Right forelimb (tissue), 1 donor: ENCODE data around the gene TSPOAP1.
A peak's percentile ranks its signal among the peaks of the same experiment; 100 is the strongest.

Experiments
- DNase-seq: peaks from one replicate; pipeline ENCODE4 v3.0.0-alpha.2; 2018

TSPOAP1 gene

DNA sequence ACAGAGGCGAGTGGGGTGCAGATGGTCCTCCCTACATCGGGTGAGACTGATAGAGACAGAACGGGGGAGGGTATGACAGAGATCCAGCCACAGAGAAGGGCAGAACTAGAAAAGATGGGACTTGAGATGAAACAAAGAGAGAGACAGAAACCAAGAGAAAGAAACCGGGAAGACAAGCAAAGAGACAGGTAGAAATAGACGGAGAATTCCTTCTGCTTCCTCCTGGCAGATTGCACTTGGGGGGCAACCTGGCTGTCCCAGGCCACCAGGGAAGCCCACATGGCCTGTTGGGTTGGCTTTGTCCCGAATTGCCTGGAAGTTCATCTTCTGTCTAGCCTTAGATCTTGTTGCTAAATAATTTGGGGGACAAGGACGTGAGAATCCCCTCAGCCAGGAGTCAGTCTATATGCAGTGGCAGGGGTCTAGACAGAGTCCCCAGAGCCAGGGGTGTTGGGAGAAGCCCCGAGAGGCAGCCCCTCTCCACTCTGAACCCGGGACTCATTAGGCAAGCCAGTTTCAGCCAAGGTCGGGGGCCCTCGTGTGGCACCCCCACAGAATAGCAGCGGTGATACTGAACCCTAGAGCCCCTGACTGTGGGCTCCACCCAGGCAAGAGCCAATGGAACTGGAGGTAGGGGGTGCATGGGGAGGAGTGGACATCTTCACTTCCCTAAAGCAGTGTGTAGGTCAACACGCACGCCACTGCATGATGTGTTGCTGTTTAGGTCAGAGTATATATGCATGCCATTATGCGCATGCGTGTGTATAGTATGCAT lies 627 bp upstream of the TSPOAP1 start:
- DNase-seq, result no peak

DNA sequence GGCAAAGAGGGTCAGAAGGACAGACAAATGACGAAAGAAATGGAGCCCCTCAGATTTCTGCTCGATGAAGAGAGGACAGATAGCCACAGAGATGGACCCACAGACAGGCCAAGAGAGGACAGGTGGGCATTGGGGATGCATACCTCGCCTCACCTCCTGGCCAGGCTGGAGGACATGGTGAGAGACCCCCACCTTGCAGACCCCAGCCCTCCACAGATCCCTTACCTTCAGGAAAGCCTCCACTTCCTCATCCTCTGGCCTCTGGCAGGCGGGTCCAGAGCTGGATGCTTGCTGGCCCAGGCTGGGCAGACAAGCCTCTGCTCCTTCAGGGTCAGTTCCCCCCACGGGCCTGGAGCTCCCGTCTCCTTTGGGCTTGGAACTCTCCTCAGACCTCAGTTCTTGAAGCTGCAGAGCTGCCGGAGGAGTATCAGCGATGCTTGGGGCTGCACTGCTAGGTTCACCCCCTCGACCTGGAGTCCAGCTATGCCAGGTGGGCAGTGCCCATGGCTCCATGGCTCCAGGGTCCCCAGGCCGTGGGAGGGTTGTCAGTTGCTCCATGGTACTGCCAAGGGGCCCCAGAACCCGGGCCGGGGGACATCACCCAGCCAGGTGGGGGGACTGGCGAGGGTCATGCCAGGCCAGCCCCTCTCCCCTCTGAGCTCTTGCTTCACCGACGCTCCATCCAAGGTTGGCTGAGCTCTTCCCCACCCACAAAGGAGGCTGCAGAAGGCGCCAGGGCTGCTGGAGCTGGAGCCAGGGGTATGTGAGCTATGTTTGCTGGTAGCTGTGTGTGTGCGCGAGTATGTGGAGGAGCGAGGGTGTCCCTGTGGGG lies 1.0 kb downstream of the TSPOAP1 start:
- DNase-seq, result no peak

DNA sequence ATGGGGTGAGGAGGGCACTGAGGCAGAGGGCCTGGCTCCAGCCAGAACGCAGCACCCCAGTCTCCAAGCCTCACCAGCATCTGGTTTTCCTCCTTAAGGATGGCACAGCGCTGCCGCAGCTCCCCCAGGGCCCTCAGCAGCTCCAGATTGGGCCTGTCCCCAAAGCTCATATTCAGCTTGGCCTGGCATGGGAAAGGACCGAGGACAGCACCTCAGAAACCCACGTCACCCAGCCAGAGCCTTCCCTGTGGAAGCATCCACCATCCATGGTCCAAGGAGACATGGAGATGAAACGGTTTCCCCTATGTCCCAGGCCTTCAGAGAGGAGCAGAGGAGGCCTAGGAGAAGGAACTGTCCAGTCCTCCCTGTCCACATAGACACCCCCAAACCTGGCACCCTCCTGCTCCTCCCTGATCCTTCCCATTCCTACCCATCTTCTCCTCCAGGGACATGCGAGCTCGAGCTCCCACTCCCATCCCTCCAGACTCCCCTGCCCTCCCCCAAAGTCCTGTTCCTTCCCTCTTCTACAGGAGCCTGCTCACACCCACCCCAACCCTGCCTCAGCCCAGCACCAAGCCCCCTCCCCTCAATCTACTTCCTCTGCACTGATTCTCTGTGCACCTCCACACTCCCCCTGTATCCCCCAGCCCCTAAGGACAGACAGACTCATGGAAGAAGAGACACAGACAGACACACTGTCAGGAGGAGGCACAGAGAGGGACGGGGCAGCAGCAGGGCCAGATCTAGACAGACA lies 1.8 kb downstream of the TSPOAP1 start:
- DNase-seq, result no peak

DNA sequence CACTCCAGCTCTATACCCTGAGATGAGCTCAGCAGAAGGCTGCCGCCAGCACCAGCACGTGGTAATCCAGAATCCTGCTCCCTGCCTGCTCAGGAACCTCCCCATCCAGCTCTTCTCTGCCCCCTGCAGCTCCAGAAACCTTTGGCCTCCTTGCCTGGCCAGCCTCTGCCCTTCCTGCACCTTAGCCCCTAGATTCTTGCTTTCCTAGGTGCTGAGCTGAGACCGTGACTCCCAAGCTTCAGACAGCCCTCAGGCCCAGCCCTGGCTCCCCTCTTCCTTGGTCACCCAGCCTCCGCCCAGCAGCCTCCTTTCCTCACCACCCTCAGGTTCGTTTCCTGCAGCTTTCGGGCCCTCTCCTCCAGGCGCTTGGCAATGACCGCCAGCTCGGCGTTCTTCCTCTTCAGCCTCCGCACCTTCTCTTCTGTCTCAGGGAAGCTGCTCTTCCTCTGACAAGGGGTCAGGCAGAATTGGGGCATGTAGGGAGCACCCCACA lies 2.6 kb downstream of the TSPOAP1 start:
- DNase-seq, result no peak

DNA sequence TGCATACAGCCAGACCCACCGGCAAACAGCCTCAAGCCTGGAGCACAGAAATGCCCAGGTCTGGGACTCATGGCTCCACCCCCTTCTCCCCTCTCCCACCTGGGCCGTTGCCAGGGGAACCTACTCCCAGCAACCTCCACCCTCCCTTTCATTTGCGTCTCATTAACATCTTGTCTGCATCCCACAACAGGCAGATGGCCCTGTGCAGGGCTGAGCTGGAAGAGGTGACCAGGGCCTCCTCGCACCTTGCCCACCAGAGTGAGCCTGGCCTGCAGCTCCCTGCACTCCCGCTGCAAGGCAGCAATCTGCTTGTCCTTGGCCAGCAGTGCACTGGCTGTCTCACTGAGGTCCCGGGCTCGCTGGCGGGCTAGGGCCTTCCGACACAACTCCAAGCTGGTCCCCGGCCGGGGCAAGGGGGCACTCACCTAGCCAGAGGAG lies 3.3 kb downstream of the TSPOAP1 start:
- no peak for DNase-seq

DNA sequence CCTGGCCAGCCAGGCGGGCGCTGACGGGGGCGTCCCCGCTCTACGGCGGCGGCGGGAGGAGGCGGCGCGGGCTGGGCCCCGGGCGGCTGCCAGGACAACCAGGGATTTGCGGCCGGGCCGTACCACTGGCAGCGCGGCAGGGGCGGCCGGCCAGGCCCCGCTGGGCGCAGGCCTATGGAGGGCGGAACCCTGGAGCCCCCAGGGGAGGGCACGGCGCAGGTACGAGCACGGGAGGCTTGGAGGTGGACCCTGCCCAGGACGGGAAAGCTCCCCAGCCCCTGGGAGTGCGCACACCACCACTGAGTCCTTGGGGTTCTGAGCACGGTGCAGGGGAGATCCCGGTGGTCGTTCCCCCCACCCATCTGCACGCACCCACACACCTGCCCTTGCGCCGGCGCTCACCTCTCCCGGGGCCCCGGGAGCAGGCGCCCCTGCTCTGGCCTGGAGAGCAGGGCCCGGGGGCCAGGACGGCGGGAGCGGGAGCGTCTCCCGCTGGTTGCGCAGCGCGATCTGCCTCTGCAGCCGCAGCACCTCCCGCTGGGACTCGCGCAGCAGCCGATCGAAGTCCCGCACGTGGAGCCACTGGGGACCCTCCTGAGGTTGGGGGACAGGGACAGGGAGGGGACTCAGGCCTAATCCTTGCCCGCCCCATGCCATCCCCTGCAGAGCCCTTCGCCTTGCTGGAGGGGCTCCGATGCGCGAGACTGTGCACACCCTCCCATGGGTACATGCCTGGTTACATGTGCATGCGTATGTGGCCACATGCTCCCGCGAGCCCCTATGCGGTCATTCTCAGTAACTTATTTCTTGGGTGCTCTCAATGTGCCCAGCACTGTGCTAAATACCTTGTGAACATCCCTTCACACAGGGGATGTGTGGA lies 3.9 kb downstream of the TSPOAP1 start:
- no peak for DNase-seq

DNA sequence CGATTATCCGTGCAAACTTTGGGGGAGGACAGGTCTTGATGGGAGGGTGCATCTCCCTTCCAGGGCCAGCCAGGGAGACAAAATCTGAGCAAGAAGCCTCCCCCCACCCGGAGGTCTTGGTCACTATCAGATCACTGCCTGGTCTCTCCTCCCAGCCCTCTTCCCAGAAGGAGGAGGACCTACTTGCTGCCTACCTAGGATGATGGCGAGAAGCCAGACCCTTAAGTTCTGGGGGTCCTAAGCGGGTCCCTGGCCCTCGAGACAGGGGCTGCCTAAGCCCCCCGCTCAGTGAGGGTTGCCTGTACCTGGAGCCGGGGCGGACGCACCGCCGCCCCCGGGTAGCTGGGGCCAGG lies 4.6 kb downstream of the TSPOAP1 start:
- no peak for DNase-seq

DNA sequence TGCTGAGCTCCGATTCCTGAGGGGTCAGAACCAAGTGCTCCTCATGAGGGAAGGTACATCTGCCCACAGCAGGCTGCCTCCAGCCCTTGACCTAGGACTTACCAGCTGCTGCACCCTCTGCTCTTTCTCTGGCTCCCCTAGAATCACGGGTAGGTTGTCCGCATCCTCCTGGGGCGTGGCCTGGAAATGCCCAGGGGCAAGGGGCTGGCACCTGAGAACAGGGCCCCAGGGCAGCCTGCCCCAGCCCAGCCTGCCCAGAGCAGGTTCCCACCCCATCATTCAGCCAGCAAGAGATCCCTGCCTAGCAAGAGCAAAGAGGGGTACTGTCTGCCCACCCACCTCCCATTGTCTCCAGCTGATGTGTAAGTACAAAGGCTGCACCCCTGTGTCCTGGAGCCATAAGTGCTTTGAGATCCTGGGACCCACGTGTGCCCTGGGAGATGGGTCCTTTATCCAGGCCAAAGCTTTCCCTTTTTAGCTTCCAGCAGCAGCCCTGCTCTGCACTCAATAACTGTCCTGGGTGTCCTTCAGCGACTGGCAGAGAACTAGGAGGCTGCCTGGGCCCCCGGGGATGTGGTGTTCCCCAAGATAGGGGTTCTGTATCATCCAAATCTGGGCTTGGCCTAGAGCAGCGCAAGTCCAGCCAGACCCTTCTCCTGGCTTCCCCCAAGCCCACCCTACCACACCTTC lies 5.1 kb downstream of the TSPOAP1 start:
- no peak for DNase-seq

DNA sequence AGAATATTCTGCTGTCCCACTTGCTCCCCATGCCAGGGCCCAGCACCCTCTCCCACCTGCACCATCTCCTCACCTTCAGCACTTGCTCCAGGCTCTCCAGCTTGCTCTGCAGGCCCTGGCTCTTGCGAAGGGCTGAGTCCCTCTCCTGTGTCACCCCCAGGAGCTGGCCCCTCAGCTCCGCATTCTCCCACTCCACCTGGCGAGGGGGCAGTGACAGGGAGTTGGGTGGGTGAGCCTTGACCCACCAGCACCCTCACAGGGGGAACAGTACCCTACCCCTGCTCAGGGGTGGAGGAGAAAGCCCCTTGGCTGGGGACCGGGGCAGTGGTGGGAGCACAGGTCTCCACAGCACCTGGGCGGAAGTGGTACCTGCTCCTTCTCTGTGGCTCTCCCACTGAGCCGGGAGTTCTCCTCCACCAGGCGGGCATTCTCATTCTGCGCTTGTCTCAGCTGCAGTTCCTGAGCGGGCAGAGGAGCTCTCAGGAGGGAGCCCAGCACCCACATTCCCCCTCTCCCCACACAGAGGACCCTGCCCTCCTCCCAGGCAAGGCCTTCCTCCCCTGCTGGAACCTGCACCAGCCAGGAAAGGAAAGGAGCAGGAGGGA lies 5.9 kb downstream of the TSPOAP1 start:
- DNase-seq, result no peak

DNA sequence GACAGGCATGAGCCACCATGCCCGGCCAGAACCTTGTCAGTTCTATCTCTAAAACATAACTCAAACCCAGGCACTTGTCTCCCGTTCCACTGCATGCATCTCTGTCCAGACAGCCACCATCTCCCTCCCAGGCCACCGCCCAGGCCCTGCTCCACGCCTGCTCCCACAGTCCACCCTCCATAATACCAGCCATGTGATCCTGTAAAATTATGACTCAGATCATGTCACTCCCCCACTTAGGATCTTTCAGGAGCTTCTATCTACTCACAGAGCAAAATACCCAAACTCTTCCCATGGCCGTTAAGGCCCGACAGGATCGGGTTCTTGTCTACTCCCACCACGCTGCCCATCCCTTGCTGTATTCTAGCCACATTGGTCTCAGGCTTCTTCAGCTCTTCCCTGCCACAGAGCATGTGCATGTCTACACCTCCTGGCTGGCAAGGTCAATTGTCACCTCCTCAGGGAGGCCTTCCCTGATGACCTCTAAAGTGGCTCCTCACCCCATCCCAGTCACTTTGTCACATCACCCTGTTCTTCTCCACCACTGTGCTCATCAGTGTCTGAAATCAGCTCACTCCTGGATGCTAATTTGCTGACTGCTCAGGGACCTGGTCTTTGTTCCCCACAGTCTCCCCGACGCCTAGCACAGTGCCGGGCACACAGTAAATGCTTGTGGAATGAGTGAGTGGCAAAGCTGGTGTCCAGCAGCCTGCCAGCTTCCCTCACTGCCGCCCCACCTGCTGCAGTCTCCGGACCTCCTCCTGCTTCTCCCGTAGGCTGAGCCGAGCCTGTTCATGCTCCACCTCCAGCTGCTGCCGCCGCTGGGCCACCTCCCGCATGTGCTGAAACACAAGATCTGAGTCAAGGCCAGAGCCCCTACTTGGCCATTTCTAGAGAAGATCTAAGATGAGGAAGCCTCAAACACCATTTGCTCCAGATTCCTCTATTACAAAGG lies 6.7 kb downstream of the TSPOAP1 start:
- DNase-seq, result no peak

DNA sequence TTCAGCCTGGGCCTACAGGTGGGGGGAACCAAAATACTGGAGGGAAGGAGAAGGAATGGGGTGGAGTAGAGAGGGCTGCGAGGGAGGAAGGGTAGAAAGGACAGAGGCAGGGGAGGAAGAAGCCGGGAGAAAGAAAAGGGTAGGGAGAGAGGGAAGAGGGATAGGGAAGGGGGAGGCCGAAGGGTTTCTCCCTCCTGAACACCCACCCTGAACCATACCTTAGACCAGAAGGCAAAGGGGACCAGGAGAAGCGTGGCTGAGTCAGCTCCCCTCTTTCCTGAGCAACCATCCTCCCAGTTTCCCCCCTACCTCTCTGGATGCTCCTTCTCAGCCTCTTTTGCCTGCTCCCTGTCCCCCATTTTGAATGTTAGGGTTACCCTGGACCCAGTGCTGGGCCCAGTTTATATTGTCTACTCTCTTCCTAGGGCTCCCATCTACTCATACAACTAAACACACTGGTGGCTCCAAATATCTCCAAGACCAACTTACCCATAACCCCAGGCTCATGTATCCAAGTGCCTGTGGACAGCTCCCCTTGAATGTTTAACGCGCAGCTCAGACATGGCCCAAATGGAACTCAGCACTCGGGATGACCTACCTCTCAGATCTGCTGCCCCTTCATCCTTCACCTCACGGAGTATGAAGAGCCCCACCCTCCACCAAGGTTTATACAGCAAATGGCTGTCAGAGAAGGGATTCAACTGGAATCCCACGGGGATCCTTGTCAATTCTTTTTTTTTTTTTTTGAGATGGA lies 7.8 kb downstream of the TSPOAP1 start:
- no peak for DNase-seq

DNA sequence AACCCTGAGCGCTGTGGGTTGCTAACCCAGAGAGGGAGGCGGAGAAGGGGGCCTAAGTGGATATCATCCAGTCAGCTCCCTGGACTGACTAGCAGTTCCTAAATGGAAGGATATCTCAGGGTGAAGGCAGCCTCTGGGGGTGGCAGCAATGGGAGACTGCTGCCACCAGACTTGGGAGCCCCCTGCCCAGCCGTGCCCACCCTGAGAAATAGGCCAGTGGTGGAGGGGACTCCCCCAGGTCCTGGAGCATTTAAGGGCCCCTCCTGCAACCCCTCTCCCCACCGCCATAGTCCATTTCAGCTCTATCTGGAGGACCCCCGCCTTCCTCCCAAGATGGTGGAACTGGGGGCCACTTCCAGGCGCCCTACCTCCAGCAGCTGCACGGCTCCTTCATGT lies 8.4 kb downstream of the TSPOAP1 start:
- DNase-seq, result no peak

DNA sequence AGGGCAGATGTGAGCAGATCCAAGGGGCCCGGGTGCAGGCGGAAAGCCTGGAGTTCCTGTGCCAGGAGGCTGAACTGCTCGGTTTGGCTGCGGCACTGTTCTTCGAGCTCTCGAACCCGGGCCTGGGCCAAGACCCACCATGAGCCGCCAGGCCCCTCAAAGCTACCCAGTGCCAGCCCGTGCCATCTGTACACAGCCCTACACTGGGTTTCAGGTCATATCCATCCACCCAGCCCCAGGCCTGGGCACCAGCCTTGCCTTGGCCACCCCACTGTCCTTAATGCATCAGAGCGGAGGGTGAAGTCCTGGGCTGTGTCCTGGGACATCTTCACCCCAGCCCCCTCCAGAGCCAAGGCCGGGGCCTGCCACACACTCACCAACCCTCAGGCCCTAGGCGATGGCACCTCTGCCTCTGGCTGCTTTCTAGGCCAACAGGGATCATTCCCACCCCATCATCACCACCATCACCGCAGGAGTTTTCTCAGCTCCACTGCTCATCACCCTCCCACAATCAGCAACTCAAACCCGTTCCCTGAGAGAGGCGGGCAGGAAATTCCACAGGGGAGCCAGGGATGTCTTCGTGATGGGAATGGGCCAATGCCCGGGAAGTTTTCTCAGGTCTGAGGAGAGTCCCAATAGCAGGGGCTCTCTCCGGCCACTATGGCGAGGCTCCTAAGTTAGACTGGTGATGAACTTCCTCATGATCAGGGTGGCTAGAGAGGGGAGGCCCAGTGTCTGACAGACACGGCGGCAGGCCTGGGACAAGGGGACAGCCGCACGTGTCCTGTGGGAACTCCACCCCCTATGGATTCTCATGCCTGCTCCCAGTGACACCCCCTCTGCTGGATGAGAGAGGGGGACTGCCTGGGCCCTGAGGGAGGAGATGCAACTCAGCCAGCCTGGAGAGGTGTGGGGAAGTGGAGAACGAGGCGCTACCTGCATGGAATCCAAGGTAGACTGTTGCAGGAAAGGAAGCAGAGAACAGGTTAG lies 9.1 kb downstream of the TSPOAP1 start:
- peak; percentile 36 for DNase-seq

DNA sequence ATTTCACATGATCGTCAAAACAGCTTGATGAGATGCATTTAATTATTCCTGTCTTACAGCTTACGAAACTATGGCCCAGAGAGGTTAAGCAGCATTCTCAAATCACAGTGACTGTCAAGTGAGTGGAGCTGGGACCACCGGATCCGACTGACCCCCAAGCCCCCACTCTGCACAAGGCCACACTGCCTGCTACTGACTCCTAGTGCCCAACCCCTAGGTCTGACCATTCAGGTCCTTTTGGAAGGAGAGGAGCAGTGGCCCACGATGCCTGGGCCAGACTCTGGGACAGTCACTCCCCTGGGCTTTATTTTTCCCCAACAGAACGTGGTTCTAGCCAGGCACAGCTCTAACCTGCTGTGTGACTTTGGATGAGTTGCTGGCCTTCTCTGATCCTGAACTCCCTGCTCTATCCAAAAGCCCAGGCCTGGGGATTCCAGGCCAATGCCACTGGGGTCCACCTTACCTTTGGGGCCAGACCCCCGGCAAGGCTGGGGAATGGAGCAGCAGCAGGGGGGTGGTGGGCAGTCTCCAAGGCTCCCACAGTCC lies 9.9 kb downstream of the TSPOAP1 start:
- DNase-seq, result peak; percentile 21

DNA sequence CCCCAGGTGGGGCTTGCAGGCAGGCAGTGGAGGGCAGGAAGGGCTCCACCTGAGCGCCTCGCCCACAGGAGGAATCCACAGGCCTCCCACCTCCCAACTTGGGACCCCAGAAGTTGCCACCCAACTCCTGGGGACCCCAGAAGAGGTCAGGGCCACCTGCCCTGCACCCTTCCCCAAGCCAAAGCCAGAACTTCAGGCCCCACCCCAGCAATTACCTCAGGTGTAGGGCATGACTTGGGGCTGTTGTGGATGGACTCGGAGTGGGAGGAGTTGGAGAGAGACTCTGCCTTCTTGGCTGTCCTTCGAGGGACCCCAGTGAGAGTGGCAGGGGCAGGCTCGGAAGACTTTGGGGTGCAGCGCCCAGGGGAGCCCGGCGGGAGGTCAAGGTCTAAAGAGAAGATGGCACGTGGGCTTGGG lies 10.5 kb downstream of the TSPOAP1 start:
- DNase-seq, result peak; percentile 28

DNA sequence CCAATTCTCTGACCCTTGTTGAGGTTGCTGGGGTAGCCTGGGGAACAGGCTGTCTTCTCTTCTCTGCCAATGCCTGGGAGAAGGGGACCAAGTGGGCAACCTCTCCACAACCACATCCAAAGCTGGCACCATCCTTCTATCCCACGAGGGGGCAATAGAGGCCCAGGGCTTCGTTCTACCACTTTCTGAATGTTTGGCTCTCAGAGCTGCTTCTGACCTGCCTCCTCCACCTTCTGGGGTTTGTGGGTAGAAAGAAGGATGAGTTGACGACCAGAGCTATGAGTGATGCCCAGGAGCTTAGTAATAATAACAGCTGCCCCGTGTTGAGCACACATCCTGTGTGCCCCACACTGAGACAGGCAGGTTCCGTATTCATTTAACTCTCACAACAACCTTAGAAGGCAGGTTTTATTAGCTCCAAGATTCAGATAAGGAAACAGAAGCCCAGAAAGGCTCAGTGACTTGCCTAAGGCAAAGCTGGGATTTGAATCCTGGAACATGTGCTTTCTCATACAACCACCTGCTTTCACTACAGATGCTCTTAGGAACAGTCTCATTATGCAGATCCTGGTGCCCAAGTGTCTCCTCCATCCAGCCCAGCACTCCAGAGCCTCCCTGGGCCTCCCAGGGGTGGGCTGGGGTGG lies 11.1 kb downstream of the TSPOAP1 start:
- peak; percentile 49 for DNase-seq
